Fibroblast of lung (primary cell): Measurements from ENCODE around the gene PEX11G. TPM values are rescaled to one million over a fixed set of nuclear protein-coding genes. Genes with fewer than 3 reads are reported as not detected.

Experiments used
- DNase-seq, 2 donors: peaks; one replicate each; pipeline versions ENCODE4 v3.0.0 to v3.0.0-alpha.2; 2010; ENCODE audit warnings: low read depth in 2 of 2
- H2AFZ ChIP-seq: 2 replicates; pipeline ENCODE4 v1.5.1; 2012; ENCODE audit warnings: low read length, control low read depth, inconsistent platforms
- H3K27ac ChIP-seq: 2 replicates; pipeline ENCODE4 v1.5.1; 2011; ENCODE audit warnings: low read length, control low read depth; ENCODE audit not compliant: insufficient read depth
- H3K27me3 ChIP-seq: 2 replicates; pipeline ENCODE4 v1.5.1; 2011; ENCODE audit warnings: mild to moderate bottlenecking, low read length; ENCODE audit not compliant: control insufficient read depth, insufficient read depth
- H3K36me3 ChIP-seq: 2 replicates; pipeline ENCODE4 v1.5.1; 2011; ENCODE audit warnings: low read length; ENCODE audit not compliant: control insufficient read depth, insufficient read depth
- H3K4me1 ChIP-seq: 2 replicates; pipeline ENCODE4 v1.5.1; 2011; ENCODE audit warnings: low read length; ENCODE audit not compliant: control insufficient read depth, insufficient read depth; ENCODE audit errors: extremely low read depth
- H3K4me2 ChIP-seq: 2 replicates; pipeline ENCODE4 v1.5.1; 2011; ENCODE audit warnings: low read length, control low read depth; ENCODE audit not compliant: insufficient read depth; ENCODE audit errors: extremely low read depth
- H3K4me3 ChIP-seq, 4 experiments: fragments of 200-600 bp in 1 of 4; sonication (generic) in 1 of 4; replicated peaks in 1 of 4; 2 replicates each; pipeline ENCODE4 v1.5.1; 2011 to 2016; ENCODE audit warnings: low read length in 4 of 4, low read depth in 3 of 4, mild to moderate bottlenecking in 3 of 4, control low read depth in 2 of 4, inconsistent platforms in 1 of 4, mixed read lengths in 1 of 4; ENCODE audit not compliant: insufficient read depth in 1 of 4; ENCODE audit errors: control extremely low read depth in 1 of 4
- H3K79me2 ChIP-seq: 2 replicates; pipeline ENCODE4 v1.5.1; 2012; ENCODE audit warnings: mild to moderate bottlenecking, low read length, inconsistent platforms; ENCODE audit not compliant: control insufficient read depth, insufficient read depth
- H3K9ac ChIP-seq: 2 replicates; pipeline ENCODE4 v1.5.1; 2011; ENCODE audit warnings: mild to moderate bottlenecking, low read length, control low read depth; ENCODE audit not compliant: insufficient read depth
- H3K9me3 ChIP-seq: 2 replicates; pipeline ENCODE4 v1.5.1; 2012; ENCODE audit warnings: low read depth, low read length; ENCODE audit not compliant: control insufficient read depth, insufficient read depth
- H4K20me1 ChIP-seq: 2 replicates; pipeline ENCODE4 v1.5.1; 2011; ENCODE audit warnings: low read length; ENCODE audit not compliant: control insufficient read depth, insufficient read depth; ENCODE audit errors: extremely low read depth
- CTCF ChIP-seq, 2 donors: IDR thresholded peaks in 1 of 2; conservative IDR thresholded peaks in 1 of 2; 1 replicate in 1 of 2; 2 replicates in 1 of 2; pipeline ENCODE4 v1.5.1; 2011 to 2012; ENCODE audit warnings: low read length in 2 of 2, control low read depth in 1 of 2, inconsistent platforms in 1 of 2, low read depth in 1 of 2, mild to moderate bottlenecking in 1 of 2
- EZH2 ChIP-seq: IDR thresholded peaks from 2 replicates; pipeline ENCODE4 v1.5.1; 2012; ENCODE audit warnings: low read length, control low read depth, mild to moderate bottlenecking; ENCODE audit errors: missing control alignments
- polyA plus RNA-seq, 2 donors: library from polyadenylated mRNA; depleted of rRNA in 1 of 2; stranded (reverse) in 1 of 2; unstranded in 1 of 2; fragments of >200 nt; gene quantifications; 2 replicates each; pipeline ENCODE4 v1.2.1, GENCODE V29; 2011 to 2012; ENCODE audit warnings: missing spikeins in 1 of 2
- total RNA-seq: library from RNA; depleted of rRNA; stranded (reverse); fragments of >200 nt; gene quantifications from 2 replicates; pipeline ENCODE4 v1.2.1, GENCODE V29; 2014

The PEX11G gene
- total and polyA plus RNA-seq, 2 donors (not counting 1 experiment from before 2014, with no cell fraction given), result 1.2 to 3.8 TPM

- no peak for DNase-seq
- H3K9ac ChIP-seq, result no peak overlapping the region
- H3K4me3 ChIP-seq, result no peak overlapping the region
- TF ChIP-seq CTCF (conservative IDR thresholded peaks at IDR 0.05 in 1 of 2, IDR thresholded peaks at IDR 0.05 in 1 of 2; ENCODE audit: low read depth in 1 of 2, low read length in 2 of 2) (no peak), EZH2 (no peak)
- no peak overlapping the region for H3K27ac ChIP-seq
- no peaks in the 10 kb centered on the region for H4K20me1 ChIP-seq
- no peaks in the 10 kb centered on the region for H3K27me3 ChIP-seq
- H3K4me2 ChIP-seq, result no peak overlapping the region
- H3K36me3 ChIP-seq, result peaks cover 4% of the 10 kb centered on the region
- H3K79me2 ChIP-seq, result no peaks in the 10 kb centered on the region
- no peaks in the 10 kb centered on the region for H3K4me1 ChIP-seq
- H2AFZ ChIP-seq, result no peak overlapping the region
- H3K9me3 ChIP-seq, result no peaks in the 10 kb centered on the region
Measured at GRCh38 chr19:7467009-7467989, 21.5 kb downstream of the PEX11G start.

- Histone ChIP-seq H3K79me2 (no peaks in the 10 kb centered on the region), H4K20me1 (no peaks in the 10 kb centered on the region), H3K4me2 (no peak overlapping the region), H2AFZ (no peak overlapping the region), H3K4me3 (no peak overlapping the region), H3K9me3 (no peaks in the 10 kb centered on the region), H3K36me3 (peaks cover 14% of the 10 kb centered on the region), H3K4me1 (no peaks in the 10 kb centered on the region), H3K9ac (no peak overlapping the region), H3K27me3 (no peaks in the 10 kb centered on the region), H3K27ac (no peak overlapping the region)
- TF ChIP-seq CTCF (conservative IDR thresholded peaks at IDR 0.05 in 1 of 2, IDR thresholded peaks at IDR 0.05 in 1 of 2; ENCODE audit: low read depth in 1 of 2, low read length in 2 of 2) (no peak), EZH2 (no peak)
- DNase-seq, result no peak
Measured at GRCh38 chr19:7463575-7463974, 25.3 kb downstream of the PEX11G start.

GRCh38 chr19:7461841-7462629 lies 26.8 kb downstream of the PEX11G start:
- H3K27me3 ChIP-seq, result no peaks in the 10 kb centered on the region
- no peak for TF ChIP-seq CTCF (conservative IDR thresholded peaks at IDR 0.05 in 1 of 2, IDR thresholded peaks at IDR 0.05 in 1 of 2; ENCODE audit: low read depth in 1 of 2, low read length in 2 of 2)
- TF ChIP-seq EZH2, result no peak
- H3K36me3 ChIP-seq, result peaks cover 11% of the 10 kb centered on the region
- H4K20me1 ChIP-seq, result no peaks in the 10 kb centered on the region
- no peak overlapping the region for H2AFZ ChIP-seq
- no peaks in the 10 kb centered on the region for H3K79me2 ChIP-seq
- DNase-seq, result no peak
- no peak overlapping the region for H3K4me3 ChIP-seq
- no peaks in the 10 kb centered on the region for H3K9me3 ChIP-seq
- H3K9ac ChIP-seq, result no peak overlapping the region
- H3K4me2 ChIP-seq, result no peak overlapping the region
- H3K4me1 ChIP-seq, result no peaks in the 10 kb centered on the region
- no peak overlapping the region for H3K27ac ChIP-seq
